ENCODE data around the gene FNDC3B. TPM values are rescaled to one million over a fixed set of nuclear protein-coding genes. Genes with fewer than 3 reads are reported as not detected.

The FNDC3B gene
- total and polyA plus RNA-seq, 2 donors (not counting 1 experiment from before 2014, with no cell fraction given), result 1.2 to 9.2 TPM

GRCh38 chr3:172256101-172256734 lies 216.8 kb downstream of the FNDC3B start:
- 100% methylated on average over 1 of the region's 2 CpGs for WGBS (ENCODE audit: insufficient coverage)

More at GRCh38 chr3:172256101-172256734, 216.8 kb downstream of the FNDC3B start:
- ChIA-PET CTCF (no interaction called here), POLR2A (no interaction called here)
- Histone ChIP-seq H3K9me3 (ENCODE audit: control extremely low read depth in 1 of 3, control insufficient read depth in 2 of 3, insufficient read depth in 1 of 3, low read length in 2 of 3) (no peaks in the 10 kb centered on the region), H3K4me3 (ENCODE audit: control extremely low read depth in 1 of 5, extremely low read depth in 1 of 5, insufficient read depth in 1 of 5, low read depth in 2 of 5, low read length in 4 of 5) (no peak overlapping the region), H3K79me2 (ENCODE audit: control insufficient read depth, insufficient read depth, low read length) (no peaks in the 10 kb centered on the region), H3K27ac (ENCODE audit: low read length in 2 of 2) (no peak overlapping the region), H4K20me1 (ENCODE audit: control insufficient read depth, insufficient read depth, low read length, poor library complexity, severe bottlenecking) (no peaks in the 10 kb centered on the region), H3K4me2 (replicated peaks; ENCODE audit: low read depth, low read length, poor library complexity, severe bottlenecking) (no peak overlapping the region), H2AFZ (ENCODE audit: insufficient read depth, low read depth, low read length, poor library complexity, severe bottlenecking) (no peak overlapping the region), H3K4me1 (ENCODE audit: control insufficient read depth in 2 of 2, insufficient read depth in 2 of 2, low read length in 2 of 2) (no peaks in the 10 kb centered on the region), H3K9ac (ENCODE audit: low read length) (no peak overlapping the region), H3K36me3 (replicated peaks in 1 of 2; ENCODE audit: control extremely low read depth in 1 of 2, control insufficient read depth in 1 of 2, extremely low read depth in 1 of 2, insufficient read depth in 2 of 2, low read length in 1 of 2) (no peaks in the 10 kb centered on the region), H3K27me3 (replicated peaks in 1 of 4; ENCODE audit: control extremely low read depth in 1 of 4, control insufficient read depth in 3 of 4, insufficient read depth in 4 of 4, low read length in 3 of 4) (no peaks in the 10 kb centered on the region)
- no peak for ATAC-seq (ENCODE audit: low read depth)
- Mint-ChIP-seq H3K27ac (no peak overlapping the region), H3K4me1 (no peaks in the 10 kb centered on the region), H3K9me3 (ENCODE audit: insufficient read depth) (no peaks in the 10 kb centered on the region), H3K4me3 (no peak overlapping the region), H3K27me3 (no peaks in the 10 kb centered on the region)
- TF ChIP-seq CTCF (IDR thresholded peaks at IDR 0.05) (no peak), EZH2 (IDR thresholded peaks at IDR 0.05; ENCODE audit: borderline replicate concordance, insufficient read depth, low read depth, low read length, poor library complexity, severe bottlenecking) (no peak)
- DNase-seq, result no peak
- intact Hi-C loops (cut with micrococcal nuclease), result no loop called here

Measured in B cell (primary cell).